C1 segment of cervical spinal cord (tissue), 14 donors: ENCODE results near the gene PRTFDC1.

Experiments used
- DNase-seq, 14 donors: peaks; one replicate each; lab custom pipeline; 2025; lab: John Stamatoyannopoulos, UW

The PRTFDC1 gene

DNA sequence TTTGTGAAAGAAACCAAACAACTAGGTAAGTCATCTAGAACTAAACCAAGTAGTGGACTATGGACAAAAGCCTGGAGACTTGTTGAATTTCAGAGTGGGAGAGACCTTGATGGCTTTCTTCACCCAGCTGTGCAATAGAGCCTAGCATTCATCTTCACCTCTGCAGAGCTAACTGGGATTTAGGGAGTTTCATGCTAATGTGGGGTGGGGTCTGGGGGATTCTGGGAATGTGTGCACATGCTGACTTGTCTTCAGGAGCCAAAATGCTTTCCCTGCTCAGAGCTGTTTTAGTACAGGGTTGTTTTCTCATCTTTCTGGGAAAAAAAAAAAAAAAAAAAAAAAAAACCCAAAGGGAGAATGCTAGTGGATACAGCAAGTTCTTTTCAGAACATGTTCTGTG, 147.4 kb downstream of the PRTFDC1 start:
- no peak for DNase-seq

DNA sequence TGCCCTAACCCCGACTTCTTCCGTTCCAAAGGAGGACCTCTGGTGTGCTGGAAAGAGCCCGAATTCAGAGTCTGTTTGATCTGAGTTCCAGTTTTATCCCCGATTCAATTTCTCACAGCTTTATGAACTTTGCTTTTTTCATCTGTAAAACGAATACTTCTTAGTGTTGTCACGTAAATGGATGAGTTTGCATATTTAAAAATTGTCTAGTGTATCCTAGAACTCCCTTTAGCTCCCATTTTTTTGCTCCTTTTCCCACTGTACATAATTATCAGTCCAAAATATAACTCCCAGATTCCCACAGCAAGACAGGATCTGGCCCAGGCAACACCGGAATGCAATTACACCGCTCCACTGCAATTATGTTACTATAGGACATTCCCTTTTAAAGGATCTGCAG, 148.0 kb downstream of the PRTFDC1 start:
- no peak for DNase-seq

DNA sequence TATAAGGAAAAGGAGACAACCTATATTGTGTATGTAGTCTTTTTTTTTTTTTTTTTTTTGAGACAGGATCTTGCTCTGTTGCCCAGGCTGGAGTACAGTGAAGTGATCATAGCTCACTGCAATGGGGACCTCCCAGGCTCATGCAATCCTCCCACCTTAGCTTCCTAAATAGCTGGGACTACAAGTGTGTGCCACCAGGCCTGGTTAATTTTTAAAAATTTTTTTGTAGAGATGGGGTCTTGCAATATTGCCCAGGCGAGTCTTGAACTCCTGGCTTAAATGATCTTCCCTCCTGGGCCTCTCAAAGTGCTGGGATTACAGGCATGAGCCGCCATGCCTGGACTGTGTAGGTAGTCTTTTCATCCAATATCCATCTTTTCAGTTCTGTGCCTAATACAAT, 150.0 kb downstream of the PRTFDC1 start:
- DNase-seq, result no peak

DNA sequence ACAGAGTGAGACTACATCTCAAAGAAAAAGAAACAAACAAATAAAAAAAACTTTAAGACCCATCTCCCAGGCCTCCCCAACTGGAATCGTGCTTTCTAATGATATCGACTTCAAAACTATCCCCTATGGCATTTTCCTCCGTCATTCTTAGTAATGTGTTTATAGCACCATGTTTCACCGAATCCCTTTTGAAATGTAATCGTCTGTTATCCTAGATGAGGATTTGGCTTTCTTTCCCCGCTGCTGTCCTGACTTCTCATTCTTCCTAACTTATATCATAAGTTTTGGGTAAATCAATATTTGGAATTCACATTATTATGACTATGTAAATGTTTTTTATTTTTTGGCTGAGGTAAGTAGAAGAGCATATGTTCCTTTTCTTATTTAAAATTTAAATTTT, 151.5 kb downstream of the PRTFDC1 start:
- no peak for DNase-seq
